OCI-LY7 (cell line): ENCODE measurements around the gene RMP24.

Source experiments
- BruUV-seq: library from RNA; stranded (reverse); fragments of 400-500 nt; replicated peaks from 2 replicates; lab custom pipeline; 2021; lab: Mats Ljungman, UMichigan
- CTCF ChIA-PET: fragments of 300-600 bp; sonication (Branson Sonifier 250); formaldehyde crosslinking; loops from one replicate; lab custom pipeline; 2022; ENCODE audit warnings: antibody characterized with exemption; ENCODE audit not compliant: unreplicated experiment; lab: Charles Lee
- POLR2A ChIA-PET: fragments of 300-600 bp; sonication (Branson Sonifier 250); formaldehyde crosslinking; loops from one replicate; lab custom pipeline; 2022; ENCODE audit warnings: antibody characterized with exemption; lab: Charles Lee
- DNase-seq: peaks from one replicate; pipeline ENCODE4 v3.0.0-alpha.2; 2015; ENCODE audit warnings: low spot score
- H2AFZ ChIP-seq: fragments of 200-600 bp; sonication (generic), shearing (Covaris generic); 2 replicates; pipeline ENCODE4 v1.6.1; 2014; ENCODE audit warnings: mild to moderate bottlenecking, antibody characterized with exemption, low read length, moderate library complexity
- H3K27ac ChIP-seq: fragments of 200-600 bp; sonication (generic); 2 replicates; pipeline ENCODE4 v1.5.1; 2014; ENCODE audit warnings: mixed run types, low read depth, mild to moderate bottlenecking, moderate library complexity, low read length, inconsistent platforms; ENCODE audit not compliant: poor library complexity, severe bottlenecking
- H3K36me3 ChIP-seq: fragments of 200-600 bp; sonication (generic); 2 replicates; pipeline ENCODE4 v1.6.1; 2014; ENCODE audit warnings: mild to moderate bottlenecking, antibody characterized with exemption, low read length, moderate library complexity, mixed read lengths; ENCODE audit not compliant: insufficient read depth
- H3K4me1 ChIP-seq: fragments of 200-600 bp; sonication (generic); 2 replicates; pipeline ENCODE4 v1.5.1; 2014; ENCODE audit warnings: mild to moderate bottlenecking, low read length; ENCODE audit not compliant: insufficient read depth, poor library complexity, severe bottlenecking
- H3K4me2 ChIP-seq: fragments of 200-600 bp; sonication (generic); 2 replicates; pipeline ENCODE4 v1.6.1; 2014; ENCODE audit warnings: mild to moderate bottlenecking, low read length
- H3K4me3 ChIP-seq: fragments of 200-600 bp; sonication (generic); 2 replicates; pipeline ENCODE4 v1.5.1; 2014; ENCODE audit warnings: mild to moderate bottlenecking, low read depth, low read length; ENCODE audit not compliant: poor library complexity, severe bottlenecking
- H3K79me2 ChIP-seq: fragments of 200-600 bp; sonication (generic); 2 replicates; pipeline ENCODE4 v1.6.1; 2016; ENCODE audit warnings: low read depth, mild to moderate bottlenecking, low read length, moderate library complexity, mixed read lengths; ENCODE audit not compliant: insufficient read depth
- H3K9me2 ChIP-seq: fragments of 200-600 bp; sonication (generic); 2 replicates; pipeline ENCODE4 v1.6.1; 2016; ENCODE audit warnings: mild to moderate bottlenecking, low read length, mixed read lengths; ENCODE audit not compliant: insufficient read depth
- H3K9me3 ChIP-seq: fragments of 200-600 bp; sonication (generic); 2 replicates; pipeline ENCODE4 v1.6.1; 2014; ENCODE audit warnings: mild to moderate bottlenecking, mixed run types, low read length, mixed read lengths
- H4K20me1 ChIP-seq: fragments of 200-600 bp; sonication (generic); 2 replicates; pipeline ENCODE4 v1.6.1; 2014; ENCODE audit warnings: mild to moderate bottlenecking, antibody characterized with exemption, low read length, moderate library complexity, mixed read lengths; ENCODE audit not compliant: insufficient read depth
- CTCF ChIP-seq: fragments of 200-600 bp; sonication (generic); conservative IDR thresholded peaks from 2 replicates; pipeline ENCODE4 v1.5.1; 2014; ENCODE audit warnings: mild to moderate bottlenecking, antibody characterized with exemption, low read length, moderate library complexity, mixed read lengths
- EZH2phosphoT487 ChIP-seq: fragments of 200-600 bp; sonication (generic); IDR thresholded peaks from 2 replicates; pipeline ENCODE4 v1.6.1; 2018; ENCODE audit warnings: low read depth, borderline replicate concordance, mild to moderate bottlenecking, mixed run types, antibody characterized with exemption, low read length, moderate library complexity, mixed read lengths
- intact Hi-C: fragments of 100-400 bp; cut with micrococcal nuclease; formaldehyde crosslinking; loops from one replicate; pipeline ENCODE4 v1.10.0; 2022; ENCODE audit not compliant: unreplicated experiment

The RMP24 gene

GRCh38 chr18:35949090-35949489 is 23.4 kb upstream of the RMP24 start:
- DNase-seq, result no peak
- Histone ChIP-seq H3K36me3 (no peaks in the 10 kb centered on the region), H3K9me2 (no peaks in the 10 kb centered on the region), H3K79me2 (no peaks in the 10 kb centered on the region), H2AFZ (no peak overlapping the region), H3K27ac (no peak overlapping the region), H4K20me1 (no peaks in the 10 kb centered on the region), H3K9me3 (no peaks in the 10 kb centered on the region), H3K4me2 (no peak overlapping the region), H3K4me1 (no peaks in the 10 kb centered on the region), H3K4me3 (no peak overlapping the region)
- intact Hi-C loops, result no loop called here
- ChIA-PET POLR2A (no interaction called here), CTCF (no interaction called here)
- TF ChIP-seq EZH2phosphoT487 (no peak), CTCF (no peak)
- BruUV-seq, result no TSS peak

GRCh38 chr18:35949903-35950627 is 22.4 kb upstream of the RMP24 start:
- no peak overlapping the region for H2AFZ ChIP-seq
- no TSS peak for BruUV-seq

More at GRCh38 chr18:35949903-35950627, 22.4 kb upstream of the RMP24 start:
- POLR2A ChIA-PET, result no interaction called here
- Histone ChIP-seq H3K9me2 (no peaks in the 10 kb centered on the region), H3K79me2 (no peaks in the 10 kb centered on the region), H3K4me3 (no peak overlapping the region), H3K36me3 (no peaks in the 10 kb centered on the region), H3K4me1 (no peaks in the 10 kb centered on the region), H3K27ac (no peak overlapping the region), H3K4me2 (no peak overlapping the region), H3K9me3 (no peaks in the 10 kb centered on the region), H4K20me1 (no peaks in the 10 kb centered on the region)
- TF ChIP-seq EZH2phosphoT487, result no peak
- TF ChIP-seq CTCF, result peak; percentile 73
- CTCF ChIA-PET, result no interaction called here
- intact Hi-C loops, result loop anchor here (2.0 kb wide), 1 partner anchor 193 kb away; no protein-coding TSS in a partner anchor
- peak; percentile 30 for DNase-seq
